Sigmoid colon (tissue), 7 donors: Measurements from ENCODE around the gene SAYSD1. TPM values are rescaled to one million over a fixed set of nuclear protein-coding genes. Genes with fewer than 3 reads are reported as not detected.
"Not testable (repeated sequence)": the region's sequence is repeated elsewhere in the genome, so short reads cannot be mapped to it uniquely, and the experiment has no call there.

Source experiments
- DNase-seq: peaks from one replicate; pipeline ENCODE4 v3.0.0-alpha.2; 2019
- H3K27ac ChIP-seq, 4 donors: fragments of 200-600 bp; sonication (generic); one replicate each; pipeline ENCODE4 v1.5.1; 2016 to 2019; ENCODE audit warnings: mild to moderate bottlenecking in 1 of 4
- H3K27me3 ChIP-seq, 3 donors: fragments of 200-600 bp; sonication (generic); one replicate each; pipeline ENCODE4 v1.5.1; 2019; ENCODE audit warnings: mild to moderate bottlenecking in 1 of 3
- H3K36me3 ChIP-seq, 4 donors: fragments of 200-600 bp; sonication (generic); one replicate each; pipeline ENCODE4 v1.5.1; 2016 to 2019
- H3K4me1 ChIP-seq, 4 donors: fragments of 200-600 bp; sonication (generic); one replicate each; pipeline ENCODE4 v1.5.1; 2017 to 2019
- H3K4me3 ChIP-seq, 4 donors: fragments of 200-600 bp; sonication (generic); one replicate each; pipeline ENCODE4 v1.5.1; 2017 to 2019; ENCODE audit warnings: mild to moderate bottlenecking in 2 of 4, moderate library complexity in 1 of 4
- H3K9me3 ChIP-seq, 4 donors: fragments of 200-600 bp in 3 of 4; sonication (generic) in 3 of 4; one replicate each; pipeline versions ENCODE4 v1.5.1 to v1.6.1; 2013 to 2019
- EP300 ChIP-seq, 4 donors: sonication (generic); formaldehyde crosslinking; IDR thresholded peaks; one replicate each; pipeline ENCODE4 v1.6.1; 2017; ENCODE audit warnings: antibody characterized with exemption in 4 of 4
- POLR2A ChIP-seq, 2 donors: fragments of 450-650 bp; IDR thresholded peaks; one replicate each; pipeline ENCODE4 v1.6.1; 2016; ENCODE audit warnings: antibody characterized with exemption in 2 of 2, mild to moderate bottlenecking in 2 of 2, moderate library complexity in 2 of 2
- POLR2AphosphoS5 ChIP-seq, 4 donors: sonication (generic); formaldehyde crosslinking; IDR thresholded peaks; one replicate each; pipeline ENCODE4 v1.6.1; 2017; ENCODE audit warnings: antibody characterized with exemption in 4 of 4
- WGBS, 2 donors: extraction: QIAGEN DNeasy Blood & Tissue Kit; methylation state at CpG; one replicate each; pipeline ENCODE4 v1.1.7; 2013; 5-methylcytosine and 5-hydroxymethylcytosine counted together
- intact Hi-C: fragments of 100-400 bp; cut with DNase I; formaldehyde crosslinking; loops from one replicate; pipeline ENCODE4 v1.15.1; 2023
- polyA plus RNA-seq, 3 donors: library from polyadenylated mRNA; stranded (reverse); fragments of 200-250 nt; gene quantifications; one replicate each; pipeline ENCODE4 v1.2.3, GENCODE V29; 2013
- total RNA-seq, 4 donors: library from RNA; depleted of rRNA; stranded (reverse); fragments of >200 nt; gene quantifications; one replicate each; pipeline ENCODE4 v1.1.0, GENCODE V29; 2016
- TF ChIP-seq, protein P1 (sequence below), 4 experiments: fragments of 450-650 bp in 3 of 4; fragments of 200-600 bp in 1 of 4; IDR thresholded peaks; one replicate each; pipeline ENCODE4 v1.5.1; 2016 to 2019; ENCODE audit warnings: antibody characterized with exemption in 4 of 4, mild to moderate bottlenecking in 3 of 4, moderate library complexity in 2 of 4
- donor health status: healthy with polysubstance abuse.
- donor health status: Bipolar disorder and iron deficiency.
- donor health status: healthy.

SAYSD1 gene
- total and polyA plus RNA-seq, 7 donors = 8.8 to 20.8 (median 15.0) TPM

GRCh38 chr6:39143238-39143930 is 28.4 kb upstream of the SAYSD1 start:
- no peak overlapping the region for H3K4me3 ChIP-seq
- no peak for DNase-seq
- WGBS, 2 donors = 59 to 65% methylated on average over 13 of the region's 13 CpGs
- H3K4me1 ChIP-seq = peaks cover 0 to 3% (median 0%) of the 10 kb centered on the region in 4 donors
- H3K27me3 ChIP-seq = no peaks in the 10 kb centered on the region
- no peaks in the 10 kb centered on the region for H3K9me3 ChIP-seq
- no peaks in the 10 kb centered on the region for H3K36me3 ChIP-seq
- no peak overlapping the region for H3K27ac ChIP-seq
- TF ChIP-seq, protein P1, sequence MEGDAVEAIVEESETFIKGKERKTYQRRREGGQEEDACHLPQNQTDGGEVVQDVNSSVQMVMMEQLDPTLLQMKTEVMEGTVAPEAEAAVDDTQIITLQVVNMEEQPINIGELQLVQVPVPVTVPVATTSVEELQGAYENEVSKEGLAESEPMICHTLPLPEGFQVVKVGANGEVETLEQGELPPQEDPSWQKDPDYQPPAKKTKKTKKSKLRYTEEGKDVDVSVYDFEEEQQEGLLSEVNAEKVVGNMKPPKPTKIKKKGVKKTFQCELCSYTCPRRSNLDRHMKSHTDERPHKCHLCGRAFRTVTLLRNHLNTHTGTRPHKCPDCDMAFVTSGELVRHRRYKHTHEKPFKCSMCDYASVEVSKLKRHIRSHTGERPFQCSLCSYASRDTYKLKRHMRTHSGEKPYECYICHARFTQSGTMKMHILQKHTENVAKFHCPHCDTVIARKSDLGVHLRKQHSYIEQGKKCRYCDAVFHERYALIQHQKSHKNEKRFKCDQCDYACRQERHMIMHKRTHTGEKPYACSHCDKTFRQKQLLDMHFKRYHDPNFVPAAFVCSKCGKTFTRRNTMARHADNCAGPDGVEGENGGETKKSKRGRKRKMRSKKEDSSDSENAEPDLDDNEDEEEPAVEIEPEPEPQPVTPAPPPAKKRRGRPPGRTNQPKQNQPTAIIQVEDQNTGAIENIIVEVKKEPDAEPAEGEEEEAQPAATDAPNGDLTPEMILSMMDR (IDR thresholded peaks at IDR 0.05) = no peak
- TF ChIP-seq POLR2AphosphoS5 (IDR thresholded peaks at IDR 0.05) (no peak), POLR2A (IDR thresholded peaks at IDR 0.05) (no peak), EP300 (IDR thresholded peaks at IDR 0.05) (no peak)
- intact Hi-C loops = no loop called here

- intact Hi-C loops = no loop called here
- DNase-seq = no peak
- no peaks in the 10 kb centered on the region for H3K36me3 ChIP-seq
- H3K4me3 ChIP-seq = no peak overlapping the region
- H3K27me3 ChIP-seq = no peaks in the 10 kb centered on the region
- H3K9me3 ChIP-seq = peaks cover 0 to 6% (median 2%) of the 10 kb centered on the region in 4 donors
- WGBS, 2 donors = 52 to 57% methylated on average over 7 of the region's 7 CpGs
- peaks cover 0 to 3% (median 0%) of the 10 kb centered on the region in 4 donors for H3K4me1 ChIP-seq
- no peak overlapping the region for H3K27ac ChIP-seq
- no peak for TF ChIP-seq POLR2A (IDR thresholded peaks at IDR 0.05)
- TF ChIP-seq EP300 (IDR thresholded peaks at IDR 0.05) = no peak
These were observed 25.7 kb upstream of the SAYSD1 start for GRCh38 chr6:39140556-39141167.

DNA sequence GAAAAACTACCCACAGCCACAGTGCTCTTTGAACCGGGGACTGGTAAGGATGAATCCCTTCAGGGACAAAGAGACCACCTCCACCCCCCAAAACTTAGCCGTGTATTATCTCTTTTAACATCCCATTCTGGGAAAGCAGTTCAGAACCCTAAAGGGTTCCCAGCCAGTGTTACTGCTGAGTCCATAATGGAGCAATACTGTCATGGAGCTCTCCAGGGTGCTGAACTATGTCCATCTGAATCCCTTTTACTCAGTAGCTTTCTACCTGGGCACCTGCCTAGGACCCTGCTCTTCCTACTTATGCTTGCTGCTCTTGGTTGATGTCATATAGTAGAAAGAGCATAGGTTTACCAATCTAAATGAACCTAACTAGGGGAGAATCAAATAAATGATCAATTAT is 22.3 kb upstream of the SAYSD1 start:
- no peaks in the 10 kb centered on the region for H3K36me3 ChIP-seq
- DNase-seq = no peak
- TF ChIP-seq POLR2AphosphoS5 (IDR thresholded peaks at IDR 0.05) (no peak), EP300 (IDR thresholded peaks at IDR 0.05) (no peak), POLR2A (IDR thresholded peaks at IDR 0.05) (no peak)
- TF ChIP-seq, protein P1 (IDR thresholded peaks at IDR 0.05) = no peak
- intact Hi-C loops = no loop called here
- 8 to 31% methylated on average over 2 of the region's 2 CpGs for WGBS, 2 donors
- H3K4me3 ChIP-seq = no peak overlapping the region
- no peaks in the 10 kb centered on the region for H3K27me3 ChIP-seq
- H3K27ac ChIP-seq = no peak overlapping the region
- no peaks in the 10 kb centered on the region for H3K4me1 ChIP-seq
- H3K9me3 ChIP-seq = peaks cover 0 to 6% (median 2%) of the 10 kb centered on the region in 4 donors

DNA sequence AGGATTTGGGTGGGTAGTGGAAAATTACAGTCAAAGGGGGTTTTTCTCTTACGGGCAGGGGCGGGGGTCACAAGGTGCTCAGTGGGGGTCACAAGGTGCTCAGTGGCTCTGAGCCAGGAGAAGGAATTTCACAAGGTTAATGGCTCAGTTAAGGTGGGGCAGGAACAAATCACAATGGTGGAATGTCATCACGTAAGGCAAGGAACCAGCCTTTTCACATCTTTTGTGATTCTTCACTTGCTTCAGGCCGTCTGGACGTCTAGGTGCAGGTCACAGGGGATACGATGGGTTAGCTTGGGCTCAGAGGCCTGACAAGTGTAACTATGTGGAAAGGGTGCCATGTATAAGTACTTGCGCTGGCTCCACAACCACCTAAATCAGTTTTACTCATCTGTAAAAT is 21.2 kb upstream of the SAYSD1 start:
- WGBS, 2 donors = 69 to 78% methylated on average over 7 of the region's 7 CpGs
- H3K36me3 ChIP-seq, H3K4me3 ChIP-seq, intact Hi-C loops, H3K27ac ChIP-seq, H3K27me3 ChIP-seq, DNase-seq, H3K9me3 ChIP-seq, H3K4me1 ChIP-seq: not testable (repeated sequence)

GRCh38 chr6:39134761-39135160 is 19.8 kb upstream of the SAYSD1 start:
- DNase-seq, H3K36me3 ChIP-seq, intact Hi-C loops, H3K4me3 ChIP-seq, H3K4me1 ChIP-seq, H3K27ac ChIP-seq, H3K27me3 ChIP-seq, H3K9me3 ChIP-seq: not testable (repeated sequence)
- 69 to 80% methylated on average over 3 of the region's 3 CpGs for WGBS, 2 donors

DNA sequence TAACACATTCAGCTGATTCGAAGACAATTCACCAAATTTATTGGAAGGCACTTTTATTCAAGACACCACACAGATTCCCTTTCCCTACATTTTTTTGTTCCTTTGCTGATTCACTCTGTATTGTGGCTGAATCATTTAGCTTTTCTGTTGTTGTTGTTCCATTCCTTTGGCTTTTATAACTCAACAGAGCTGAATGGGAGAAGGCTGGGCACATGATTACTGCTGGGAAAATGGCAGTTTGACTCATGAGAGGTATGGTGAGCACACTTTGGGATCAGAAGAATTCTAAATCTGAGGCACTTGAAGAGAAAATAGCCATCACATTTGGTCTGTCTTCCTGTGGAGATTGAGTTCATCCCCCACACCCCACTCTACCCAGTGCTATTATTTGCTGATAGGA is 15.7 kb upstream of the SAYSD1 start:
- Histone ChIP-seq H3K4me3 (no peak overlapping the region), H3K36me3 (no peaks in the 10 kb centered on the region), H3K4me1 (no peaks in the 10 kb centered on the region), H3K27ac (no peak overlapping the region), H3K9me3 (no peaks in the 10 kb centered on the region), H3K27me3 (no peaks in the 10 kb centered on the region)
- no peak for DNase-seq
- WGBS, 2 donors = 77 to 95% methylated on average over 1 of the region's 1 CpG
- TF ChIP-seq POLR2A (IDR thresholded peaks at IDR 0.05) (no peak), EP300 (IDR thresholded peaks at IDR 0.05) (no peak), POLR2AphosphoS5 (IDR thresholded peaks at IDR 0.05) (no peak)
- TF ChIP-seq, protein P1 (IDR thresholded peaks at IDR 0.05) = no peak
- intact Hi-C loops = no loop called here
